ENCODE results near the gene IFT52. TPM values are rescaled to one million over a fixed set of nuclear protein-coding genes. Genes with fewer than 3 reads are reported as not detected.

Gene IFT52
- polyA plus RNA-seq, 3 donors, result 17.6 to 28.1 (median 24.1) TPM

- H3K27ac Mint-ChIP-seq, result peak overlapping the region in 1 of 7 donors; percentile 71
- H3K4me3 Mint-ChIP-seq, result peak overlapping the region; percentile 52 to 73
- no peaks in the 10 kb centered on the region for H3K9me3 ChIP-seq (replicated peaks in 1 of 2; ENCODE audit: control insufficient read depth in 1 of 2, insufficient read depth in 1 of 2, low read length in 2 of 2)
- H3K36me3 ChIP-seq (replicated peaks in 1 of 2; ENCODE audit: control insufficient read depth in 1 of 2, insufficient read depth in 2 of 2, low read length in 2 of 2), result no peaks in the 10 kb centered on the region
- no peak overlapping the region for H3K27ac ChIP-seq (ENCODE audit: low read depth in 1 of 2, low read length in 2 of 2)
- WGBS (ENCODE audit: insufficient coverage), result 5% methylated on average over 26 of the region's 34 CpGs
- no peak for DNase-seq
- no peaks in the 10 kb centered on the region for H4K20me1 ChIP-seq (ENCODE audit: insufficient read depth, low read length)
- intact Hi-C loops (cut with micrococcal nuclease), result loop anchor here in 1 of 2 donors (5.0 kb wide), 1 partner anchor 210 kb away; the partner anchor contains the start of gene SRSF6
- no peak overlapping the region for H3K9ac ChIP-seq (ENCODE audit: insufficient read depth, low read length, poor library complexity, severe bottlenecking)
- peaks cover 21% of the 10 kb centered on the region for H3K4me1 Mint-ChIP-seq
- H3K4me3 ChIP-seq (replicated peaks in 1 of 3; ENCODE audit: low read depth in 2 of 3, low read length in 3 of 3), result peak overlapping the region in 1 of 3 experiments; percentile 75
- no peak for TF ChIP-seq CTCF (IDR thresholded peaks at IDR 0.05)
- peak overlapping the region; percentile 62 for H2AFZ ChIP-seq (ENCODE audit: insufficient read depth, low read depth, low read length, poor library complexity, severe bottlenecking)
- H3K79me2 ChIP-seq (ENCODE audit: insufficient read depth, low read length), result peaks cover 16% of the 10 kb centered on the region
- H3K4me2 ChIP-seq (replicated peaks; ENCODE audit: extremely low read depth, low read length, poor library complexity, severe bottlenecking), result peak overlapping the region; percentile 85
- peaks cover 0 to 19% of the 10 kb centered on the region in 2 donors for H3K27me3 ChIP-seq (ENCODE audit: control insufficient read depth in 2 of 2, insufficient read depth in 2 of 2, low read length in 2 of 2)
- H3K4me1 ChIP-seq (ENCODE audit: control insufficient read depth in 1 of 2, insufficient read depth in 2 of 2, low read length in 2 of 2), result peaks cover 13 to 24% of the 10 kb centered on the region in 2 donors
- no peaks in the 10 kb centered on the region for H3K9me3 Mint-ChIP-seq
- peaks cover 10 to 28% (median 22%) of the 10 kb centered on the region in 3 donors for H3K27me3 Mint-ChIP-seq (ENCODE audit: low read depth in 3 of 3)
- peaks cover 0 to 4% of the 10 kb centered on the region in 2 donors for H3K36me3 Mint-ChIP-seq
Measured at GRCh38 chr20:43667341-43668132, 76.8 kb downstream of the IFT52 start.

GRCh38 chr20:43669332-43669731 is 78.6 kb downstream of the IFT52 start:
- DNase-seq, result no peak
- Mint-ChIP-seq H3K36me3 (peaks cover 5 to 16% of the 10 kb centered on the region in 2 donors), H3K4me1 (peaks cover 21% of the 10 kb centered on the region), H3K27me3 (ENCODE audit: low read depth in 3 of 3) (peaks cover 12 to 28% (median 21%) of the 10 kb centered on the region in 3 donors), H3K4me3 (no peak overlapping the region), H3K9me3 (no peaks in the 10 kb centered on the region), H3K27ac (peak overlapping the region in 1 of 7 donors; percentile 32)
- TF ChIP-seq CTCF (IDR thresholded peaks at IDR 0.05), result no peak
- Histone ChIP-seq H3K4me3 (replicated peaks in 1 of 3; ENCODE audit: low read depth in 2 of 3, low read length in 3 of 3) (no peak overlapping the region), H3K9ac (ENCODE audit: insufficient read depth, low read length, poor library complexity, severe bottlenecking) (no peak overlapping the region), H3K36me3 (replicated peaks in 1 of 2; ENCODE audit: control insufficient read depth in 1 of 2, insufficient read depth in 2 of 2, low read length in 2 of 2) (peaks cover 0 to 4% of the 10 kb centered on the region in 2 donors), H3K79me2 (ENCODE audit: insufficient read depth, low read length) (peaks cover 16% of the 10 kb centered on the region), H3K27ac (ENCODE audit: low read depth in 1 of 2, low read length in 2 of 2) (peak overlapping the region in 1 of 2 donors; percentile 20), H3K27me3 (ENCODE audit: control insufficient read depth in 2 of 2, insufficient read depth in 2 of 2, low read length in 2 of 2) (peaks cover 0 to 16% of the 10 kb centered on the region in 2 donors), H3K9me3 (replicated peaks in 1 of 2; ENCODE audit: control insufficient read depth in 1 of 2, insufficient read depth in 1 of 2, low read length in 2 of 2) (no peaks in the 10 kb centered on the region), H3K4me1 (ENCODE audit: control insufficient read depth in 1 of 2, insufficient read depth in 2 of 2, low read length in 2 of 2) (peaks cover 13 to 24% of the 10 kb centered on the region in 2 donors), H2AFZ (ENCODE audit: insufficient read depth, low read depth, low read length, poor library complexity, severe bottlenecking) (no peak overlapping the region), H4K20me1 (ENCODE audit: insufficient read depth, low read length) (no peaks in the 10 kb centered on the region), H3K4me2 (replicated peaks; ENCODE audit: extremely low read depth, low read length, poor library complexity, severe bottlenecking) (no peak overlapping the region)
- 100% methylated on average over 1 of the region's 3 CpGs for WGBS (ENCODE audit: insufficient coverage)
- intact Hi-C loops (cut with micrococcal nuclease), result loop anchor here in 1 of 2 donors (5.0 kb wide), 1 partner anchor 212 kb away; the partner anchor contains the start of gene SRSF6

Measured in CD14-positive monocyte (primary cell).